Epithelial cell of umbilical artery (primary cell): ENCODE results near the gene COL4A5. TPM values are rescaled to one million over a fixed set of nuclear protein-coding genes. Genes with fewer than 3 reads are reported as not detected.

ENCODE experiments used
- total RNA-seq: library from RNA; depleted of rRNA; stranded (reverse); fragments of >200 nt; gene quantifications from 2 replicates; pipeline ENCODE4 v1.2.3, GENCODE V29; 2014

Gene COL4A5
- 10.4 and 26.7 TPM in 2 replicates for total RNA-seq

DNA sequence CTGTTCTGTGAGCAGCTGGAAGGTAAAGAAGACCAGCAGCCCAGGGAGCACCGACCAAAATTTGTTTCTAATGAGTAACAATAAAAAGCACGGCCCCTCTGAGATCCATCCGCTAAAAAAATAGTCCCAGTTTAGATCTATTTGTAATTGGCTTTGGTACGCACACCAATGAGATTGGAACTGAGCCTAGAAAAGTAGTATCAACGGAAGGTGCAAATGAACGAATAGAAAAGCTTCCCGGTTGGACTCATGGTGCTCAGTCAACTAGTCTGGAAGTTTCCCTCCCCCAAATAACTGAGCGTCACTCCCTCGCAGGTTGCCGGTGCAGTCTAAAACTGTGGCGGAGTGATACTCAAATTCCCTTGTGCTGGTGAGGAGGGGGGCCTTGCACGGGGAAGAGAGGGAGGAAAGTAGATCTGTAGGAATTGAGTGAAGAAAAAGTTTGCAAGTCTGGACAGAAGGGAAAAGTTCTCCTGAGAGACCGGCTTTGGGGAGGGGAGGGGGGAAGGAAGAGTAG lies at the start of gene COL4A5:
Gene COL4A5 (plus strand): TSS at position 413 of the 517 bp plus-strand sequence. CDS start 288 bp downstream, outside the sequence.

GRCh38 chrX:108438110-108438623 lies 1.5 kb upstream of the COL4A5 start, which contains the start of gene COL4A6:
Gene COL4A6, minus strand, starts transcription at chrX:108438422. Its CDS starts 226 bp downstream, at chrX:108438196.

DNA sequence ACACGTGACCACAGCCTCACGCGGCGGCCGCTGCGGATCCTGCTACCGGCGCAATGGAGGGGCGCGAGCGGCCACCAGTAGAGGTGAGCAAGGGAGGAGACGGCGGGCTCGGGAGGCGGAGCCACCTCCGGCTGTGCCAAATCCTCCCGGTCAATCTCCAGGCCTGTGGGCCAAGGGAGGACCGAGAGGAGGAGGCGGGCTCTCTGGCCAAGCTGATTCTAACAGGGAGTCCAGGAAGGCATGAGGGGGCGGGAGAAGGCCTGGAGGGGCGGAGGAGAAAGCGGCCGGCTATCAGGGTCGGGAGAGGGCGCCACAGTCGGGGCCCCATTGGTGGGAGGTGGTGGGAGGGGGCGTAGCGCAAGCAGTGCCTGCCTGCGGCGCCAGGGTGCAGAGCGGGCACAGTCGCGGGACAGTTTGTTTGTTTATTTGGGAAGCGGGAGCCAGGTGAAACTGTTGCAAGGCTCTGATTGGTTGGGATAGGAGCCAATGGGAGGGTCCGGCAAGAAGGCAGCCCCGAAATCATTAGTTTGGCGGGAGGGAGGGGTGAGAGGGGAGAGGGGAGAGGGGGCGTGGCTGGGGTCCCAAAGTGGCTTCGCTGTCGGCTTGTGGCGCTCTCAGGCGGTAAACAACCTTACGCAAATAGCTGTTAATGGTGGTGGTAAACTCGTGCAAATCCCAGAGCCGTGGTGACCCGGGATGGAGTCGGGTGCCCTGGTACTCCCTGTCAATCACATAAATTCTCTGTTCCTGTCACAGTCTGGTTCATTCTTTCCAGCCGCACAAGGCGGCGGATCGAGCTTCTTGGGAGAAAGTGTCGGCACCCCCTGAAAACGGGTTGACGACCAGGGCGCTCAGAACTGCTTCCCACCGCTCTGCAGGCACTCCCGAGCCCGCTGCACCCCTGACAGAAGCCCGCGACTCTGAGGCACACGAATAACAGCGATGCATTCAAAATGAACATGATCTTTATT lies 297.2 kb downstream of the COL4A5 start, which contains the start of gene IRS4:
Gene IRS4 (minus strand): TSS at position 55 of the 971 bp plus-strand sequence.

Other genes with a start within 250 kb of the COL4A5 start
- 0.97 and 4.9 TPM in 2 replicates for gene COL4A6, start 1.4 kb upstream of the COL4A5 start, total RNA-seq